DND-41 (cell line): ENCODE data around the gene CATSPER3.

ENCODE experiments used
- CTCF ChIP-seq: IDR thresholded peaks from 2 replicates; pipeline ENCODE4 v1.5.1; 2012; ENCODE audit warnings: borderline replicate concordance, low read length, moderate library complexity, mild to moderate bottlenecking; ENCODE audit not compliant: poor library complexity, severe bottlenecking; ENCODE audit errors: extremely low read depth
- EZH2 ChIP-seq: IDR thresholded peaks from 3 replicates; pipeline ENCODE4 v1.6.1; 2012; ENCODE audit warnings: borderline replicate concordance, low read depth, mild to moderate bottlenecking, moderate library complexity, low read length, inconsistent platforms; ENCODE audit not compliant: severe bottlenecking

- no peak for TF ChIP-seq CTCF
- TF ChIP-seq EZH2, result no peak
These were observed 71.1 kb downstream of the CATSPER3 start for GRCh38 chr5:135038813-135039270.
